Thoracic aorta (tissue), 2 donors: ENCODE results near the gene OTC. TPM values are rescaled to one million over a fixed set of nuclear protein-coding genes. Genes with fewer than 3 reads are reported as not detected.

ENCODE experiments used
- ATAC-seq: fragments of 150-250 bp; one replicate; pipeline ENCODE4 v1.8.0; 2017; ENCODE audit warnings: low read depth; ENCODE audit not compliant: insufficient number of reproducible peaks, low FRiP score
- DNase-seq: peaks from one replicate; pipeline ENCODE4 v3.0.0-alpha.2; 2020; ENCODE audit warnings: low spot score
- H3K27ac ChIP-seq, 2 donors: fragments of 200-600 bp; sonication (generic); 1 replicate in 1 of 2; 2 replicates in 1 of 2; pipeline ENCODE4 v1.5.1; 2016; ENCODE audit warnings: mild to moderate bottlenecking in 2 of 2, moderate library complexity in 2 of 2
- H3K27me3 ChIP-seq: fragments of 200-600 bp; sonication (generic); replicated peaks from 2 replicates; pipeline ENCODE4 v1.6.0; 2016; ENCODE audit warnings: mild to moderate bottlenecking; ENCODE audit not compliant: insufficient read depth
- H3K36me3 ChIP-seq: fragments of 200-600 bp; sonication (generic); one replicate; pipeline ENCODE4 v1.5.1; 2016
- H3K4me1 ChIP-seq, 2 donors: fragments of 200-600 bp; sonication (generic); 1 replicate in 1 of 2; 2 replicates in 1 of 2; pipeline versions ENCODE4 v1.5.1 to v1.6.0; 2016; ENCODE audit warnings: low read depth in 2 of 2, mild to moderate bottlenecking in 1 of 2; ENCODE audit not compliant: control insufficient read depth in 1 of 2
- H3K4me3 ChIP-seq: fragments of 200-600 bp; sonication (generic); 2 replicates; pipeline ENCODE4 v1.5.1; 2016; ENCODE audit warnings: mild to moderate bottlenecking
- H3K9me3 ChIP-seq: fragments of 200-600 bp; sonication (generic); 2 replicates; pipeline ENCODE4 v1.5.1; 2016
- total RNA-seq, 2 donors: library from RNA; depleted of rRNA; stranded (reverse); fragments of >200 nt; gene quantifications; one replicate each; pipeline versions ENCODE4 v1.1.0 to v1.2.3, GENCODE V29; 2016
- TF ChIP-seq, protein P1 (sequence below): fragments of 200-600 bp; sonication (generic); IDR thresholded peaks from one replicate; pipeline ENCODE4 v1.5.1; 2019; ENCODE audit warnings: antibody characterized with exemption

OTC gene
- total RNA-seq, 2 donors from 2014 or later: 1.6 TPM; not detected in 1

DNA sequence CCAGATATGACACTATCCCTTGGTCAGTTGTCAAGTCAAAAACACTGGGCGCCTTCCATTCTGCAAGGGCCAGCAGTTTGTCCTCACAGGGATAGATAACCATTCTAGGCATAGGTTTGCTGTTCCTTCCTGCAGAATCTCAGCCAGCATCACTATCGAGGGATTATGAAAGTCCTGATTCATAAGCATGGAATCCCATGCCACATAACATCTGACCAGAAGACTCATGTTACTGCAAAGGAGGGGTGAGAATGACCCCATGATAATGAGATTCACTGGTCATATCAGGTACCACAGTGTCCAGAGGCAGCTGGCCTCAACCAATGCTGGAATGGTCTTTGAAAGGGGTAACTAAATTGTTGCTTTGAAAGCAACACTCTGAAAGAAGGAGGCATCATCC lies 84.7 kb downstream of the OTC start:
- Histone ChIP-seq H3K27me3 (no peaks in the 10 kb centered on the region), H3K27ac (no peak overlapping the region), H3K36me3 (no peaks in the 10 kb centered on the region), H3K4me3 (no peak overlapping the region), H3K4me1 (no peaks in the 10 kb centered on the region), H3K9me3 (no peaks in the 10 kb centered on the region)
- TF ChIP-seq, protein P1, sequence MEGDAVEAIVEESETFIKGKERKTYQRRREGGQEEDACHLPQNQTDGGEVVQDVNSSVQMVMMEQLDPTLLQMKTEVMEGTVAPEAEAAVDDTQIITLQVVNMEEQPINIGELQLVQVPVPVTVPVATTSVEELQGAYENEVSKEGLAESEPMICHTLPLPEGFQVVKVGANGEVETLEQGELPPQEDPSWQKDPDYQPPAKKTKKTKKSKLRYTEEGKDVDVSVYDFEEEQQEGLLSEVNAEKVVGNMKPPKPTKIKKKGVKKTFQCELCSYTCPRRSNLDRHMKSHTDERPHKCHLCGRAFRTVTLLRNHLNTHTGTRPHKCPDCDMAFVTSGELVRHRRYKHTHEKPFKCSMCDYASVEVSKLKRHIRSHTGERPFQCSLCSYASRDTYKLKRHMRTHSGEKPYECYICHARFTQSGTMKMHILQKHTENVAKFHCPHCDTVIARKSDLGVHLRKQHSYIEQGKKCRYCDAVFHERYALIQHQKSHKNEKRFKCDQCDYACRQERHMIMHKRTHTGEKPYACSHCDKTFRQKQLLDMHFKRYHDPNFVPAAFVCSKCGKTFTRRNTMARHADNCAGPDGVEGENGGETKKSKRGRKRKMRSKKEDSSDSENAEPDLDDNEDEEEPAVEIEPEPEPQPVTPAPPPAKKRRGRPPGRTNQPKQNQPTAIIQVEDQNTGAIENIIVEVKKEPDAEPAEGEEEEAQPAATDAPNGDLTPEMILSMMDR: no peak
- DNase-seq: no peak
- ATAC-seq: no peak

DNA sequence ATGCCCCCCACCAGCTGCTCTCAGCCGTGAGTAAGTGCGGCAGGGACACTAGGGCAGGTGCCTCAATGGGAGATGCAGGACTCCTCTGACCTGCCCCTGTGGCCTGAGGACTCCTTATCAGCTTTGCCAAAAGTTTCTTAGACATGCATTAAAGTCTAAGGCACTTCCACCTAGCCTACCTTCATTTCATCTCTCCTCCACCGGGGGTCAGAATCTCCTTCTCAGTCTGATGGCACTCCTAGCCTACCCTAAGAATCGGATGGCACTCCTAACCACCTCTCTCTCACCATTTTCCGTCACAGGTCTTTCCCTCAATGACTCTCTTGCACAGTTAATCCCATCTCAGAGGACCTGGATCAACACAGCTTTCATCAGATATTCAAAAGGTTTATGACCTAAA lies 85.9 kb downstream of the OTC start:
- no peaks in the 10 kb centered on the region for H3K27me3 ChIP-seq
- no peaks in the 10 kb centered on the region for H3K4me1 ChIP-seq
- no peak overlapping the region for H3K4me3 ChIP-seq
- H3K27ac ChIP-seq: no peak overlapping the region
- no peak for ATAC-seq
- no peaks in the 10 kb centered on the region for H3K36me3 ChIP-seq
- no peak for DNase-seq
- H3K9me3 ChIP-seq: no peaks in the 10 kb centered on the region
- TF ChIP-seq, protein P1: no peak

DNA sequence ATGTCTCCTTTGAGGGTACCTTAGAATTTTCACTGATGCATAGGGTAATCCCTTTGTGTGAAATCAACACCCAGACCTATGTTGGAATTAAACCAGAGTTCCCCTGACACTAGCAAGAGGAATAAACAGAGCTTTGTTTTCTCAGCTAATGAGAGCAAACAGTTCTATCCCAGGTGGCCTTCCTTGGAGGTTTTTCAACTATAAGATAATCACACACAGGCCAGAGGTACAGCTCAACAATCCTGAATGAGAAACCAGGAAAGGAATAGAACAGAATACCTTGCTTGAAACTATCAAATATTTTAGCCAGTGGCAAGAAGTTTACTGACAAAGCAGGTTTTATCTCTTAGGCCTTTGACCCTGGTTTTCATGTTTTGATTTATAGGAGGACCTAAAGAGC lies 100.2 kb downstream of the OTC start:
- no peaks in the 10 kb centered on the region for H3K9me3 ChIP-seq
- H3K27me3 ChIP-seq: no peaks in the 10 kb centered on the region
- ATAC-seq (no peak), DNase-seq (no peak)
- H3K27ac ChIP-seq: no peak overlapping the region
- H3K4me3 ChIP-seq: no peak overlapping the region
- no peaks in the 10 kb centered on the region for H3K36me3 ChIP-seq
- TF ChIP-seq, protein P1: no peak
- H3K4me1 ChIP-seq: no peaks in the 10 kb centered on the region

DNA sequence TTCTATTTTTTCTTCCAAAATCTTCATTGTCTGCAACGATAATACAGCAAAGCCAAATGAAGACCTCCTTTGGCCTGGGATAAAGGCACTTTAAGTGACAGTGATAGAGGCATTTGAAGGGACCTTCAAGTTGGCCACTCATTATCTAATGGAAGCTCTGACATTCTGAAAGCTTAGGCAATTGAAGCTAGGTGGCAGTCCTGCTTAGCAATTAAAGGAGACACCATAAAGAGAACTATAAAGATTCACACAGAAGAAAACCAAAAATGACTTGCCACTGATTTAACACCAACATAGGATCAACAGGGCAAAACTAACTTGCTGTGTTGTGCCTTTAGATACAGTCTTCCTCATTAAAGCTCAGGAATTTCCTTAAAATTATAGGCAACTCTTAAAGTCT lies 105.7 kb downstream of the OTC start:
- no peaks in the 10 kb centered on the region for H3K9me3 ChIP-seq
- H3K4me1 ChIP-seq: no peaks in the 10 kb centered on the region
- TF ChIP-seq, protein P1: no peak
- no peak for DNase-seq
- no peak overlapping the region for H3K4me3 ChIP-seq
- H3K36me3 ChIP-seq: no peaks in the 10 kb centered on the region
- no peaks in the 10 kb centered on the region for H3K27me3 ChIP-seq
- no peak for ATAC-seq
- H3K27ac ChIP-seq: no peak overlapping the region

DNA sequence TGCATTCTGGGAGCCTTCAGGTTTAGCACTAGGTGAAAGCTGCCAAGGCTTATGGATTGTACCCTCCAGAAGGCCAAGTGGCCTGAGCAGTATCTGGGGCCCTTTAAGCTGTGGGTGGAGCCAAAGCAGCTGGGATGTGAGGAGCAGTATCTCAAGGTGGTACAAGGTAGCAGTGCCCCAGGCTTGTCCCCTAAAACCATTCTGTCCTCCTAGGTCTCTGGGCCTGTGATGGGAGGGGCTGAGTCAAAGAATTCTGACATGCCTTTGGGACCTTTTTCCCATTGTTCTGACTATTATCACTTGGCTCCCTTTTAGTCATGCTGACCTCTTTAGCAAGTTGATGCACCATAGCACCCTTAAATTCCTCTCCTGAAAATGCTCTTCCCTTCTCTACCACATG lies 109.9 kb downstream of the OTC start:
- DNase-seq: no peak
- Histone ChIP-seq H3K4me1 (no peaks in the 10 kb centered on the region), H3K4me3 (no peak overlapping the region), H3K27ac (no peak overlapping the region), H3K36me3 (no peaks in the 10 kb centered on the region), H3K27me3 (no peaks in the 10 kb centered on the region), H3K9me3 (no peaks in the 10 kb centered on the region)
- no peak for ATAC-seq
- TF ChIP-seq, protein P1: no peak
